ENCODE data around the gene FNDC1. TPM values are rescaled to one million over a fixed set of nuclear protein-coding genes. Genes with fewer than 3 reads are reported as not detected.
"Not testable (repeated sequence)": the region's sequence is repeated elsewhere in the genome, so short reads cannot be mapped to it uniquely, and the experiment has no call there.

FNDC1 gene
- total RNA-seq, 1 donor from 2014 or later = 6.3 TPM

GRCh38 chr6:159122453-159122852 lies 46.7 kb upstream of the FNDC1 start:
- H3K27ac Mint-ChIP-seq (ENCODE audit: unreplicated experiment) = no peak overlapping the region
- H3K27me3 Mint-ChIP-seq (ENCODE audit: low read depth, unreplicated experiment) = peaks cover 18% of the 10 kb centered on the region
- Histone ChIP-seq H2AFZ (ENCODE audit: low read depth, low read length) (no peak overlapping the region), H3K4me2 (ENCODE audit: low read length) (no peak overlapping the region), H3K36me3 (ENCODE audit: insufficient read depth, low read length) (no peaks in the 10 kb centered on the region), H3K4me1 (ENCODE audit: insufficient read depth, low read length) (no peaks in the 10 kb centered on the region), H3K4me3 (ENCODE audit: insufficient read depth, low read depth, low read length) (no peak overlapping the region), H3K79me2 (ENCODE audit: insufficient read depth, low read length) (no peaks in the 10 kb centered on the region), H3K9me3 (ENCODE audit: insufficient read depth, low read depth, low read length) (no peaks in the 10 kb centered on the region), H3K27me3 (ENCODE audit: insufficient read depth, low read length) (peaks cover 7% of the 10 kb centered on the region), H3K9ac (ENCODE audit: low read length) (no peak overlapping the region), H4K20me1 (ENCODE audit: insufficient read depth, low read length) (no peaks in the 10 kb centered on the region), H3K27ac (ENCODE audit: low read depth, low read length) (no peak overlapping the region)
- peaks cover 4% of the 10 kb centered on the region for H3K9me3 Mint-ChIP-seq (ENCODE audit: unreplicated experiment)
- TF ChIP-seq EZH2 (IDR thresholded peaks at IDR 0.05; ENCODE audit: insufficient read depth, low read length) (no peak), CTCF (IDR thresholded peaks at IDR 0.05; ENCODE audit: insufficient read depth, low read depth, low read length) (no peak)
- FAIRE-seq (no peak), DNase-seq (ENCODE audit: low read depth) (no peak)
- no peaks in the 10 kb centered on the region for H3K36me3 Mint-ChIP-seq (ENCODE audit: low read depth, unreplicated experiment)
- H3K4me3 Mint-ChIP-seq (ENCODE audit: unreplicated experiment) = no peak overlapping the region
- H3K4me1 Mint-ChIP-seq (ENCODE audit: low read depth, unreplicated experiment) = no peaks in the 10 kb centered on the region

GRCh38 chr6:159123831-159124230 lies 45.4 kb upstream of the FNDC1 start:
- H3K9me3 Mint-ChIP-seq (ENCODE audit: unreplicated experiment); DNase-seq (ENCODE audit: low read depth); H3K36me3 Mint-ChIP-seq (ENCODE audit: low read depth, unreplicated experiment); H3K4me2 ChIP-seq (ENCODE audit: low read length); H3K79me2 ChIP-seq (ENCODE audit: insufficient read depth, low read length); H3K9me3 ChIP-seq (ENCODE audit: insufficient read depth, low read depth, low read length); H3K4me3 Mint-ChIP-seq (ENCODE audit: unreplicated experiment); H3K27ac ChIP-seq (ENCODE audit: low read depth, low read length); H3K36me3 ChIP-seq (ENCODE audit: insufficient read depth, low read length); H3K4me1 Mint-ChIP-seq (ENCODE audit: low read depth, unreplicated experiment); H3K27me3 ChIP-seq (ENCODE audit: insufficient read depth, low read length); H3K27ac Mint-ChIP-seq (ENCODE audit: unreplicated experiment); H3K9ac ChIP-seq (ENCODE audit: low read length); H3K4me1 ChIP-seq (ENCODE audit: insufficient read depth, low read length); H4K20me1 ChIP-seq (ENCODE audit: insufficient read depth, low read length); H2AFZ ChIP-seq (ENCODE audit: low read depth, low read length); H3K4me3 ChIP-seq (ENCODE audit: insufficient read depth, low read depth, low read length); FAIRE-seq: not testable (repeated sequence)
- H3K27me3 Mint-ChIP-seq (ENCODE audit: low read depth, unreplicated experiment) = peaks cover 20% of the 10 kb centered on the region

- Histone ChIP-seq H3K36me3 (ENCODE audit: insufficient read depth, low read length) (no peaks in the 10 kb centered on the region), H3K79me2 (ENCODE audit: insufficient read depth, low read length) (no peaks in the 10 kb centered on the region), H3K9me3 (ENCODE audit: insufficient read depth, low read depth, low read length) (no peaks in the 10 kb centered on the region), H3K27me3 (ENCODE audit: insufficient read depth, low read length) (peaks cover 5% of the 10 kb centered on the region), H3K4me1 (ENCODE audit: insufficient read depth, low read length) (no peaks in the 10 kb centered on the region), H4K20me1 (ENCODE audit: insufficient read depth, low read length) (no peaks in the 10 kb centered on the region), H3K4me2 (ENCODE audit: low read length) (no peak overlapping the region), H3K9ac (ENCODE audit: low read length) (no peak overlapping the region), H3K27ac (ENCODE audit: low read depth, low read length) (no peak overlapping the region), H3K4me3 (ENCODE audit: insufficient read depth, low read depth, low read length) (no peak overlapping the region), H2AFZ (ENCODE audit: low read depth, low read length) (no peak overlapping the region)
- TF ChIP-seq CTCF (IDR thresholded peaks at IDR 0.05; ENCODE audit: insufficient read depth, low read depth, low read length) (no peak), EZH2 (IDR thresholded peaks at IDR 0.05; ENCODE audit: insufficient read depth, low read length) (no peak)
- Mint-ChIP-seq H3K9me3 (ENCODE audit: unreplicated experiment) (no peaks in the 10 kb centered on the region), H3K27ac (ENCODE audit: unreplicated experiment) (no peak overlapping the region), H3K27me3 (ENCODE audit: low read depth, unreplicated experiment) (peaks cover 17% of the 10 kb centered on the region), H3K4me3 (ENCODE audit: unreplicated experiment) (no peak overlapping the region), H3K36me3 (ENCODE audit: low read depth, unreplicated experiment) (no peaks in the 10 kb centered on the region), H3K4me1 (ENCODE audit: low read depth, unreplicated experiment) (no peaks in the 10 kb centered on the region)
- FAIRE-seq (no peak), DNase-seq (ENCODE audit: low read depth) (no peak)
These were observed 44.1 kb upstream of the FNDC1 start for GRCh38 chr6:159125014-159125609.
